Dedifferentiated amniotic fluid mesenchymal stem cell (primary cell): ENCODE data around the gene SLC39A13.

Source experiments
- DNase-seq: peaks from one replicate; pipeline ENCODE4 v3.0.0-alpha.2; 2016; ENCODE audit errors: extremely low spot score

The SLC39A13 gene

DNA sequence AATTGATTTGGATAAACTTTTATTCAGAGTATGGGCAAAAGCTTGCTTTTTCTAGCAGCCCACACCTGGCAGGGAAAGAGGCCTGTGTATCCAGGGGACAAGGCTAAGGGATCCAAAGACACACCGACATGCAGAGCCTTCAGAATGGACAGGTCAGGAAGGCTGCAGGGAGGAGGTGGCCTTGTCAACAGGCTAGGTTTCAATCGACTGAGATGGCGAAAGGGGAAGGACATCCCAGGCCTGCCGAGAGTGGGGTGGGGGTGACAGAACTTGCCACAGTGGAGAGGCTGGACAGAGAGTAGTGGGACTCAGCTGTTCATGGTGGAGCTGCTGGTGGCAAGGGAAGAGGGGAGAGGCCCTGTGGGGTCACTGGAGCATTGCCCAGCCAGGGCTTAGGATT lies 5.3 kb upstream of the SLC39A13 start:
- DNase-seq, result no peak

DNA sequence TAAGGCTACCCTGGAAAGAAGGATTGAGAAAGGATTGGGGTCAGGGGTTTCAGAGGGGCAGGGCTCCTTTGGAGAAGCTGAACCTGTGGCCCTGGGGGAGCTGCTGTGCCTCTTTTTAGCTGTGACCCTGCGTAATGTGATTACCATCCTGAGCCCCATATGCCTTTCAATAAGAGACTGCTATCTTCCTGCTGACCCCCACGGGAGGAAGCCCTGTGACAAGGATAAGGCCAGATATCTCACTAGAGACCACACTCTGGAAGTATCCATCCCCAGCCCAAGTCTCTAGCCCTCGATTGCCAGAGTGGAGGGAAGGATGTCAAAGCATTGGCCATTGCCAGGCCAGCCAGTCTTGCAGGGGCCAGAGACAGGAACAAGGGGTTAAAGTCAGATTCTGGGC lies 4.8 kb upstream of the SLC39A13 start:
- no peak for DNase-seq

DNA sequence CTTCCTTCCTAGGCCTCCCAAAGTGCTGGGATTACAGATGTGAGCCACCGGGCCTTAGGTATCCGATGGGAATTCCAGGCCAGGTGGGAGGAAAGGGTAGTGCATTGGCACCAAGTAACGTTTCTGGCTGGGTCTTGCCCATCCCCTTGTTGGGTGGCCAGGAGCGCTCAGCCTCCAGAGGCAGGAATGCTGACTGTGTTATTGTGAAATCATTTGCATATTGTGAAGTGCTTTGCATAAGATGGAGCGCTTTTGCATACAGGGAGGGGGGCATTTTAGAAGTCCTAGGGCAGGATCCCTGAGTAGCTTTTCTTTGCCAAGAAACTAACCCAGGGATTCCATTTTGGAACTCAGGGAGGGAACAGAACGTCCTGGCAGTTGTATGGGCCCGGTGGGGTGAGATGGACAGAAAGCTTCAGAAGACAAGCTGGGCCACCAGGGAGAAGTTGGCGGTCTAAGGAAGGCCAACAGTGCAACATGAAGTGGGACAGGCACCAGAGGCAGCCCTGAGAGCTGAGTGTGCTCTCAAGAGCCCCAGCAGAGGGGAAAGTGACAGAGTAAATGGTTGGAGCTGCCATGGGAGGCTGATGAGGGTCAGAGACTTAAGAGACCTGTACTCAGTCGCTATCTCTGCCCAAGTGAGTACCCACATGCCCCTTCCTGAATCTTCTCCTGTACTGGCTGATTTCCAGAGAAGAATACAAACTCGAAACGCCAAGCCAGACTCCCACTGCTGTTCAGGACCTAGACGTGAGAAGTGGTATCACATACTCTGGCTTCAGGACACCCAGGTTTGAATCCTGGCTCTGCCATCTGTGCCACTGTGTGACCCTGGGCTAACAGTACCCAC lies 1.3 kb upstream of the SLC39A13 start:
- DNase-seq, result no peak

GRCh38 chr11:47408598-47409439 lies 429 bp downstream of the SLC39A13 start:
- DNase-seq, result peak; percentile 73

DNA sequence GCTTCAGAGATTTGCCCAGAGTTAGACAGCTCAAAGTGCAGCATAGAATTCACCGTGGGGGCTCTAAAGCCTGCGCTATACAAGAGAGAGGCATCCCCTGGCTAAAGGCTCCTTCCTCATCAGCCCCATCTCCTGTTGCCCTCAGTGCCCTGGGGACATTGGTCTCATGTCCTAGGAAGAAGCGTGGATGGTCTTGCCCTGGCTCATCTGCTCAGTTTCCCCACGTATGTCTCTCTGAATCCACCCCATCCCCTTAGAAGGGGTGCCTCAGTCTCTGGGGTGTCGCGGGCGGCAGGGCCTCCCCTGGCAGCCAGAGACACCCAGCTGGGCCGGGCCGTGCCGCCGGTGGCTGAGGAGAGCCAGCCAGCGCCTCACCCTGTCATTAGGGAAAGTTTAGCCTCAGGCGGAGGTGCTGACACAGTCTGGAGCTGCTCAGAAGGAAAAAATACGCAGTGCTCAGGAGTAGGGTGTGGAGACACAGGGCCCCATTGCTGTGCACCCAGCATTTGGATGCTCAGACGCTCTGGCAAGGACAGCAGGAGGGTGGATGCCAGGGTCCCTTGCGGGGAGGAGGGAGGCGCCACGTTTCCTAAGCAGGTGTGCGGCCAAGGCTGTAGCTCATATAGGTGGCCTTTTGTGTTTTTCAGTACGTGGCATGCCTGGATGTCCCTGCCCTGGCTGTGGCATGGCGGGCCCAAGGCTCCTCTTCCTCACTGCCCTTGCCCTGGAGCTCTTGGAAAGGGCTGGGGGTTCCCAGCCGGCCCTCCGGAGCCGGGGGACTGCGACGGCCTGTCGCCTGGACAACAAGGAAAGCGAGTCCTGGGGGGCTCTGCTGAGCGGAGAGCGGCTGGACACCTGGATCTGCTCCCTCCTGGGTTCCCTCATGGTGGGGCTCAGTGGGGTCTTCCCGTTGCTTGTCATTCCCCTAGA lies 1.3 kb downstream of the SLC39A13 start:
- no peak for DNase-seq

GRCh38 chr11:47410370-47411264 lies 2.2 kb downstream of the SLC39A13 start:
- no peak for DNase-seq

GRCh38 chr11:47411884-47412746 lies 3.7 kb downstream of the SLC39A13 start:
- no peak for DNase-seq

- no peak for DNase-seq
Observed at GRCh38 chr11:47413351-47413750, 5.0 kb downstream of the SLC39A13 start.

GRCh38 chr11:47413908-47414684 lies 5.7 kb downstream of the SLC39A13 start:
- DNase-seq, result no peak

GRCh38 chr11:47414685-47415070 lies 6.3 kb downstream of the SLC39A13 start:
- DNase-seq, result no peak

DNA sequence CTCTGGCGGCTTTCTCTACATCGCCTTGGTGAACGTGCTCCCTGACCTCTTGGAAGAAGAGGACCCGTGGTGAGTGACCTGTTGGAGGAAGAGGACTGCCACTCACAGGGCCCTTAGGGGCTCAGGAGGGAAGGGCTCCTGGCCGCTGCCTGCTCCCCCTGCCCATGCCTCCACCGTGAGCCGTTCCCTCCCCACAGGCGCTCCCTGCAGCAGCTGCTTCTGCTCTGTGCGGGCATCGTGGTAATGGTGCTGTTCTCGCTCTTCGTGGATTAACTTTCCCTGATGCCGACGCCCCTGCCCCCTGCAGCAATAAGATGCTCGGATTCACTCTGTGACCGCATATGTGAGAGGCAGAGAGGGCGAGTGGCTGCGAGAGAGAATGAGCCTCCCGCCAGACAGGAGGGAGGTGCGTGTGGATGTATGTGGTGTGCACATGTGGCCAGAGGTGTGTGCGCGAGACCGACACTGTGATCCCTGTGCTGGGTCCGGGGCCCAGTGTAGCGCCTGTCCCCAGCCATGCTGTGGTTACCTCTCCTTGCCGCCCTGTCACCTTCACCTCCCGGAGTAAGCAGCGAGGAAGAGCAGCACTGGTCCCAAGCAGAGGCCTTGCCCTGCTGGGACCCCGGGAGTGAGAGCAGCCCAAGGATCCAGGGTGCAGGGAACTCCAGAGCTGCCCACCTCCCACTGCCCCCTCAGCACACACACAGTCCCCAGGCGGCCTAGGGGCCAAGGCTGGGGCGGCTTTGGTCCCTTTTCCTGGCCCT lies 6.9 kb downstream of the SLC39A13 start:
- DNase-seq, result no peak

DNA sequence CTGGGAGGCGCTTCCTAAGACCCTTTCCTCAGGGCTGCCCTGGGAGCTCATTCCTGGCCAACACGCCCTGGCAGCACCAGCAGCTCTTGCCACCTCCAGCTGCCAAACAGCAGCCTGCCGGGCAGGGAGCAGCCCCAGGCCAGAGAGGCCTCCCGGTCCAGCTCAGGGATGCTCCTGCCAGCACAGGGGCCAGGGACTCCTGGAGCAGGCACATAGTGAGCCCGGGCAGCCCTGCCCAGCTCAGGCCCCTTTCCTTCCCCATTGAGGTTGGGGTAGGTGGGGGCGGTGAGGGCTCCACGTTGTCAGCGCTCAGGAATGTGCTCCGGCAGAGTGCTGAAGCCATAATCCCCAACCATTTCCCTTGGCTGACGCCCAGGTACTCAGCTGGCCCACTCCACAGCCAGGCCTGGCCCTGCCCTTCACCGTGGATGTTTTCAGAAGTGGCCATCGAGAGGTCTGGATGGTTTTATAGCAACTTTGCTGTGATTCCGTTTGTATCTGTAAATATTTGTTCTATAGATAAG lies 7.6 kb downstream of the SLC39A13 start:
- peak; percentile 95 for DNase-seq

GRCh38 chr11:47417712-47418111 lies 9.3 kb downstream of the SLC39A13 start:
- no peak for DNase-seq

GRCh38 chr11:47418454-47419259 lies 10.3 kb downstream of the SLC39A13 start:
- no peak for DNase-seq

DNA sequence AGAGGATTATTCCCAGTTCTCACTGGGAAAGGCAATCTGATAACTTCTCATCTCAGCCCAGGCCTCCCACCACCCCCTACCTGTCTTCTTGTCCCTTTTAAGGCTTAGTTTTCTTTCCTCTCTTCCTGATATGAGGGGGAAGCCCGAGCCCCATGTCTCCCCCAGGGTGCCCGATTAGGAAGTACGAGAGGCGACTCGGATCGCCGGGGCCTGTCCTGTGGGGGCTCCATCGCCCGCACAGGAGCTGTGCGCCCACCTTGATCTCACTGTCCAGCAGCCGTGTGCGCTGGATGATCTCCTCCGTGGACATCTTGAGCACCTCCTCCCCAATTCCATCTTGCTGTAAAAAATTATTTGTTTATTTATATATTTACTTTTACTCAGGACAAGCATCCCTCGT lies 17.2 kb downstream of the SLC39A13 start:
- DNase-seq, result no peak

DNA sequence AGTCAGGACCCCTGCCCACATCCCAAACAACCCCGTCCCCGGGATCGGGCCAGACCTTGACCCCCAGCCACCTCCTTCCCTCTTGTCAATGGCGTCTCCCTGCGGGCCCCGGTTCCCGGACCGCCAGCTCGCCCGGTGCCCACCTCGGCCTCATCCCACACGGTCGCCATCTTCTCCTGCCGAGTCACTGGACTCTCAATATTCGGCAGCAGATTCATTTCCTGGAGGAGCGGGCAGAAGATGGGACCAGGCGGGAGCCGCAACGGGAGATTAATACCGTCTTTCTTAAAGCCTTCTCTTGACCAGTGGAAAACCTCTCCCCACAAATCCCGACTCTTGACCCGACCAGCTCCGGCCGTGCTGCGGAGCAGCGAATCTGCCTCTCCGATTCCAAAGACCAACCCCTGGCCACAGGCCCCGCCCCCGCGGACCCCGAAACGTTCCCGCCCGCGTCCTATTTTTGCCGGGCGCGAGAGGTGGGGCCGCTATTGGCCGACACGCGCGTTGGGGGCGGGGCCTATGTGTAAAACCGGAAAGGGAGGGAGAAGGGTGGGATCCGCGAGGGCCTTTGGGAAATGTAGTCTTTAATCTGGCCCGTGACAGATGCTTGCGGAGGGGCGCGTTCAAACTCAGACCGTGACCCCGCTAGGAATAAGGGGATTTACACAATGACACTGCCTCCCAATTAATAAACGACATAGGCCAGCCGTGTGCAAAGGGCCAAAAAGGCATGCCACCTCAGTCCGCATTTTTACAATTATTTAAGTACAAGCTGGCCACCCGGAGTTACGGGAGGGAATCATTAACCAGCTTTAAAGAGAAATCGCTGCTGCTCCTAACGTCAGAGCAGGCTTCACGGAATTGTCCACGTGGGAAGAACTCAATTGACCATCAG lies 17.9 kb downstream of the SLC39A13 start, which contains the start of gene PSMC3:
TSS of gene PSMC3 (minus strand) at position 378 of the 895 bp plus-strand sequence. CDS start at position 218, 160 bp downstream.
- peak; percentile 97 for DNase-seq
